ENCODE results near the gene ZEB1. TPM values are rescaled to one million over a fixed set of nuclear protein-coding genes. Genes with fewer than 3 reads are reported as not detected.
"Not testable (repeated sequence)": the region's sequence is repeated elsewhere in the genome, so short reads cannot be mapped to it uniquely, and the experiment has no call there.

ZEB1 gene
- total and polyA plus RNA-seq, 2 of the 4 experiments (the other 2 are of a cell fraction), result 23.7 to 108 TPM

DNA sequence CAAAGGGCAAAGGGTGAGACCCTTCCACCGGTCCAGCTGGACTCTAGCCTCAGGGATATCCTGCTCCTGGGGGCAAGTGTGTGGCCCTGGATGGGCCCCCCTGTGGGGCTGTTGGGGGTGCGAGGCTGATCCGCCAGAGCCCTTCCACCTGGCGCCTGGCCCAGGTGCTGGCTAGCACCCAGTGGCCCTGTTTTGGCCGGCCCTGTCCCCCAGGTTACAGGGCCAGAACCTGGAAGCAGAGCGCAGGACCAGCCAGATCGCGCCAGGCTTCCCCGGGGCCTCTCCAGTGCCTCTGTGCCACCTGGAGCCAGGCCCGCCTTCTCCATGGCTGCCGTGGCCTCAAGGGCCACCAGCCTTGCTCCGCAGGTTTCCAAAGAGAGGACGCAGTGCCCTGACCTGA lies 45.2 kb downstream of the ZEB1 start:
- H3K4me1 ChIP-seq (ENCODE audit: control insufficient read depth, insufficient read depth, low read length); BruUV-seq (replicated peaks); ATAC-seq (ENCODE audit: low read depth); DNase-seq; H4K5ac ChIP-seq (ENCODE audit: low read depth, low read length); H2BK15ac ChIP-seq (ENCODE audit: low read depth, low read length); POLR2A ChIA-PET (ENCODE audit: unreplicated experiment); H3K4me3 ChIP-seq (ENCODE audit: insufficient read depth, low read depth, low read length); H2AK9ac ChIP-seq (replicated peaks; ENCODE audit: low read depth, low read length, poor library complexity); H3K27me3 ChIP-seq (ENCODE audit: control insufficient read depth, insufficient read depth, low read length); H3K9ac ChIP-seq (ENCODE audit: low read depth, low read length); H3K27ac ChIP-seq (ENCODE audit: insufficient read depth, low read length); H3K14ac ChIP-seq (replicated peaks; ENCODE audit: low read depth, low read length); H2BK5ac ChIP-seq (ENCODE audit: low read depth, low read length, poor library complexity, severe bottlenecking); H4K8ac ChIP-seq (ENCODE audit: low read depth in 2 of 2, low read length in 2 of 2); H3K9me1 ChIP-seq (ENCODE audit: insufficient read depth, low read length); dilution Hi-C loops (cut with HindIII; ENCODE audit: low sequenced_read_pairs, unreplicated experiment); H2BK20ac ChIP-seq (ENCODE audit: low read depth, low read length); H4K91ac ChIP-seq (ENCODE audit: insufficient read depth, low read depth, low read length); H2BK120ac ChIP-seq (ENCODE audit: low read depth, low read length); H3K23ac ChIP-seq (ENCODE audit: low read depth, low read length); H3K56ac ChIP-seq (ENCODE audit: extremely low read depth, insufficient read depth, low read length); H3K9me3 ChIP-seq (ENCODE audit: control insufficient read depth, insufficient read depth, low read length); CTCF ChIA-PET; H3K4ac ChIP-seq (ENCODE audit: low read depth, low read length); H3K4me2 ChIP-seq (ENCODE audit: low read depth, low read length); intact Hi-C loops (cut with micrococcal nuclease); H3K18ac ChIP-seq (ENCODE audit: low read depth, low read length); in situ Hi-C loops (cut with MboI; ENCODE audit: low sequenced_read_pairs); H2AK5ac ChIP-seq (ENCODE audit: low read depth, low read length); H2AFZ ChIP-seq (replicated peaks; ENCODE audit: low read length, poor library complexity): not testable (repeated sequence)
- Histone ChIP-seq H3K36me3 (ENCODE audit: control insufficient read depth, insufficient read depth, low read length) (peaks cover 25% of the 10 kb centered on the region), H3K79me1 (ENCODE audit: low read depth in 1 of 2, low read length in 2 of 2) (peaks cover 4 to 40% of the 10 kb centered on the region in 2 experiments), H4K20me1 (ENCODE audit: insufficient read depth, low read length) (peaks cover 79% of the 10 kb centered on the region)
- WGBS, 2 experiments (ENCODE audit: extremely low coverage in 2 of 2, insufficient read length in 1 of 2), result no CpG with 5 or more reads among the region's 13 CpGs
